HL-60/S4 treated with retinoic acid at 250 ng/mL for 4 days and 3 days (cell line): ENCODE results near the gene CDH23.

Source experiments
- in situ Hi-C: fragments of 300-500 bp; cut with MboI; formaldehyde crosslinking; loops from 2 replicates; pipeline ENCODE4 v1.7.0; 2022; ENCODE audit warnings: low sequenced_read_pairs

Gene CDH23

GRCh38 chr10:71531485-71532446, 135.0 kb downstream of the CDH23 start:
- in situ Hi-C loops, result no loop called here

GRCh38 chr10:71532878-71533277, 136.2 kb downstream of the CDH23 start:
- in situ Hi-C loops, result no loop called here

DNA sequence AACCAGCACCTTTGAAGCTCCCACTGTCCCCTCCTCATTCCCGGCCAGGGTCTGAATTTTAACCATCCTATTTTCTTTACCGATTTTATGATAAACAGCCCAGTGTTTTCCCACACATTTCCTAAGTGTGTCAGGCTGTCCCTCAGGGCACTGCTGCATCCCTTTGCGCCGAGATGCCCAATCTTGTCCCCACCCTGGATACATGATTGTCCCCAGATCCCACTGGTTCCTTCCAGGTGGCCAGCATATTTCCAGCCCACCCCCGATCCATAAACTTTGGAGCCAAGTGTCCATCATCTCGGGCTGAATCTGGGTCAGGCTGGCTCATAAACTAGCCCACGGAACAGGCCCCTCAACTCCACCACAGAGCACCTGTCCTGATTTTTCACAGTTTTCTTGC, 137.2 kb downstream of the CDH23 start:
- in situ Hi-C loops, result no loop called here

DNA sequence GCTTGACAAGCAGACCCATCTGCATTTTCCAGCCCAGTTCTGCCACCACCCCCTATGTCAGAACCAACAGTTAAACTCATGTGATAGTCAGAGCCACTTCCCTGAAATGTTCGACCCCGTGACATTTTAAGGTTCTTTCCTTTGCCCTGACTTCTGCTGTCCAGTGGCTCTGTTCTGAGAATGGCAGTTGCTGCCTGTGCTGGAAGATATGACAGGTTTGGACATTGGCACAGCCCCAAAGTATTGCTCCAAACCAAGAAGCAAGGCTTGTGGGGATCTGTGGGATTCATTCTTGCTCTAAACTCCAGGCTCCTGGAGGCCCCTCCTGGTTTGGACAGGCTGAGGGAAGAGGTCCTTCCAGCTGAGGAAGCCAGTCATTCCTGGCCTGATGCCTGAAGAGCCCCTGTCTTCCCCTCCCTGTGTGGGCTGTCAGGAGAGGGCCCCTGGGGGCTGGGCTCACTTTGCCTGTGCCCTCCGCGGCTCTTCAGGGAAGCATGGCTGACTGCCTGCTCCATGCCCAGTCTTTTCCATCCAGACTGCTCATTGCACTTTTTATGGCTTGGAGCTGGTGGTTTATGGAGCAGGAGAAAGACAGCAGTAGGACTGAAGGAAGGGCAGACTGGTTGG, 138.0 kb downstream of the CDH23 start:
- in situ Hi-C loops, result no loop called here

- in situ Hi-C loops, result no loop called here
These were observed 139.6 kb downstream of the CDH23 start for GRCh38 chr10:71536332-71536731.

DNA sequence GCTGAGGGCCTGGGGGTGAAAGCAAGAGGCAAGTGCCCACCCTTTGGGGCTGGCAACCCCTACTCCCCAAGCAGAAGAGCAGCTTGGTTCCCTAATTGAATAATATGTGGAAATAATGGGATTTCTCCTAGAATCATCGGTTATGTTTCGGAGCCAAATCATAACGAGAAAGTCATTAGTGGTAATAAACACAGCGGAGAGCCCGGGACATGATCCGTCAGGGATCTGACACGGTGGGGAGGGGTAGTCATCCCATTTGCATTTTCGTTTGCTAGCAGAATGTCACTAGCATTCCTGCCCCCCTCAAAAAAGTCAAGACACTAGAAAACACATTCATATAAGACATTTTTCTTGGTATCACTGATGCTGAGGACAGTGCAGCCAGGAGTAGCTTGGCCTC, 140.4 kb downstream of the CDH23 start:
- in situ Hi-C loops, result no loop called here

DNA sequence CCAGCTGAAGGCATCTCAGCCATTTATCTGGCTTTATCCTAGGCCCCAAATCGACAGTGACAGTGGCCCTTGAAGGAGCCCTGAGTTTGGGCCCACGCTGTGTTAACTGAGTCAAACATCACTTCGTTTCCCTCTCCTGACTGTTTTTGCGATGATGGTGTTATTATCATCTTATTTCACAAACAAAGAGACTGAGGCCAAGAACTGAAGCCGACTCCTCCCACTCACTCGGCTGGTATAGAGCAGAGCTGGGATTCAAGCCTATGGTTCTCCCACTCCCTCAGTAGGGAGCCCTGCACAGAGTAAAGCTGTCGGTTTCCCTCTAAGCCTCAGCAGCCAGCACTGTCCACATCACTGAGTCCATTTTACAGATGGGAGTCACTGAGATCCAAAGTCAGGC, 141.0 kb downstream of the CDH23 start:
- in situ Hi-C loops, result no loop called here

- in situ Hi-C loops, result no loop called here
These were observed 142.0 kb downstream of the CDH23 start for GRCh38 chr10:71538608-71539260.

DNA sequence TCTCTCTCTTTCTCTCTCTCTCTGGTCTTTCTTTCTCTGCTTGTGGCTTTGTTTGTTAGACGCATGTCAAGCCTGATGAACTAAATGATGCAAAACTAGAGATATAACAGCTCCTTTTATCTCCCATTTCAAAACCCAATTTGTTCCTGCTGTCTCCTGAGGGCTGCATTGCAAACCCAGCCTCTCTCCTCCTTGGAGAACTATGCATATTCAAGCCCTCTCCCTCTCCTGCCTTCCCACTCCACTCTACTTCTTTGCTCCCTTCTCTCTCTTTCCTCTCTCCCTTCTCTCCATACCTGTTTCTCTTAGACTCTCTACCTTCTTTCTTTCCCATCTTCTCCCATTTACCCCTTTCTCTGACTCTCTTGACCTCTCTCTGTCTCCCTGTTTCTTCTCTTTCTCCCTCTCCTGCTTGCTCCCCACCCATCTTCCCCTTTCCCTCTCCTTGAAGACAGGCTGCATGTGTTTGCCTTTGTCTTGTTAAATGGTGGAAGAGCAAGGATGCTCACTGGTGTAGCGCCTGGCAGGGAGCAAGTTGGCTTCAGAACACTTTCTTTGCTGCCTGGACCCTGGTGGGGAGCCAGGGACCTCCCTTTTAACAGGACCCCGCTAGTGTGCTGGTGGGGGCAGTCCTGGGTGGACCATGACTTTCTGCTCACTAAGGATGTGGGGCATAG, 142.9 kb downstream of the CDH23 start:
- in situ Hi-C loops, result no loop called here

- in situ Hi-C loops, result no loop called here
These were observed 145.8 kb downstream of the CDH23 start for GRCh38 chr10:71542478-71542877.

- in situ Hi-C loops, result no loop called here
These were observed 147.0 kb downstream of the CDH23 start for GRCh38 chr10:71543608-71544170.

GRCh38 chr10:71545001-71545400, 148.3 kb downstream of the CDH23 start:
- in situ Hi-C loops, result no loop called here

GRCh38 chr10:71546220-71546619, 149.5 kb downstream of the CDH23 start:
- in situ Hi-C loops, result no loop called here

DNA sequence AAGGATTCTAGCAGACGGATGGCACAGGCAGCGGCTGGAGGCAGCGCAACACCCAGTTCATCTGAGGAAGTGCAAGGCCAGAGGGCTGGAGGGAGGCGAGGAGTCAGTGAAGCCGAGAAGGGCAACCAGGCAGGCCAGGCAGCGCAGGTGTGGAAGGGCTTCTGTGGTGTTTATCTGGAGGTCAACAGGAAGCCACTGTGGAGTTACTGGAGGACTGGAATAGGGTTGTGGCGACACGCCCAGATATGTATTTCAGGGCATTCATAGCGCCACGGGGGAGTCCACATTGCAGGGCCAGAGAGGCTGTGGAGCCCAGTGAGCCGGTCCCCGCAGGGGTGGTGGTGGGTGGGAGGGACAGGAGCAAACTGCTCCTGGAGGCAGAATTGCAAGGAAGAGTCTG, 150.6 kb downstream of the CDH23 start:
- in situ Hi-C loops, result no loop called here

DNA sequence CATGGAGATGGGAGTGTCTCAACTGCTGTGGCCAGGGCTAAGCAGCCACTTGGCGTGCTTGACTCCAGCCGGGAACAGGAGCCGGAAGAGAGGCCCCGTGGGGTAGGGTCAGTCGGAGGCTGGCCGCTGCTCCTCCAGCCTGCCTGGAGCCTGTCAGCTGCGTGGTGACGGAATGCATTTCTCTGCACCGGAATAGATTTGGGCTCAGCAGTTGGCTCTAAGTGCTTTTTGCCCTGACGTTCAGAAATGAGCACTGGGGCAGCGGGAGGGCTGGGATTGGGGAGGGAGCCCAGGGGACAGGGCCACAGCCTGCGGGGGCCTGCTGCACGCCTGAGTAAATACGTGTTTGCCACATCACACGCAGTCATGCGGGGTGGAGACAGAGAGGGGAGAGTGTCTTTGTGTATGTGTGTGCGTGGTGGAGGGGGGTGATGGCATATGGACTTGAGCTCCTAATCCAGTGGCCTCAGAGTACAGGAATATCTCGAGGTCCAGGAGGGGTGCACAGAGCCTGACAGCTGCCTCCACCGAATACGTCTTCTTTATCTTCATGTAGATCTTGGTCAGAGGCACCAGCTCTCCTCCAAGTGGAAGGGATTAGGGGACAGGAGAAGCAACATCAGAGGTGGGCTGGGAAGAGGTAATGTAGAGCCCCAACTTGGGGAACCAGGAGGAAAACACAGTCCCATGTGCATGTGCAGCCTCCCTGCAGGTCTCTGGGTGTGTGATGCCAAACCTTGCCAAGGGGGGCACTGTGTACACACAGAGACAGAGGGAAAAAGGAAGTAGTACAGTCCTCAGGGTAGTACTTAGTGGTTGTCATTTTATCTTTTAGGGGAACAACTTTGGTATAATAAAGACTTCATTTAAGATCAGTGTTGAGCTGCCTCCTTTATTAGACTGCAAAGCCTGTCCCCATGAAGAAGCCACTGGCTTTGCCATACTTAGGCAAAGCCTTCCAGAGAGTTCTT, 151.4 kb downstream of the CDH23 start:
- in situ Hi-C loops, result no loop called here

- in situ Hi-C loops, result no loop called here
These were observed 153.2 kb downstream of the CDH23 start for GRCh38 chr10:71549766-71550533.

- in situ Hi-C loops, result no loop called here
These were observed 153.9 kb downstream of the CDH23 start for GRCh38 chr10:71550628-71551027.

- in situ Hi-C loops, result no loop called here
These were observed 155.2 kb downstream of the CDH23 start for GRCh38 chr10:71551970-71552369.

GRCh38 chr10:71553432-71553831, 156.7 kb downstream of the CDH23 start:
- in situ Hi-C loops, result no loop called here
